Liver (tissue), 9 donors: ENCODE data around the gene ANKRD61. TPM values are rescaled to one million over a fixed set of nuclear protein-coding genes. Genes with fewer than 3 reads are reported as not detected.

ENCODE experiments used
- DNase-seq: peaks from one replicate; pipeline ENCODE4 v3.0.0-alpha.2; 2017; ENCODE audit warnings: low spot score
- H3K27ac ChIP-seq, 2 donors: one replicate each; pipeline ENCODE4 v1.7.0; 2013; ENCODE audit warnings: inconsistent platforms in 2 of 2, low read length in 2 of 2, control low read depth in 1 of 2, low read depth in 1 of 2, mild to moderate bottlenecking in 1 of 2
- H3K27me3 ChIP-seq, 4 donors: one replicate each; pipeline versions ENCODE4 v1.6.1 to v1.7.0; 2013; ENCODE audit warnings: low read length in 3 of 4, inconsistent platforms in 1 of 4, mild to moderate bottlenecking in 1 of 4, moderate library complexity in 1 of 4; ENCODE audit not compliant: control insufficient read depth in 4 of 4, insufficient read depth in 4 of 4
- H3K36me3 ChIP-seq, 4 donors: one replicate each; pipeline versions ENCODE4 v1.6.1 to v1.7.0; 2013; ENCODE audit warnings: low read length in 3 of 4, mild to moderate bottlenecking in 3 of 4, low read depth in 1 of 4, moderate library complexity in 1 of 4; ENCODE audit not compliant: control insufficient read depth in 4 of 4, insufficient read depth in 3 of 4
- H3K4me1 ChIP-seq, 4 donors: one replicate each; pipeline versions ENCODE4 v1.6.1 to v1.7.0; 2013; ENCODE audit warnings: low read length in 3 of 4, mild to moderate bottlenecking in 3 of 4, moderate library complexity in 1 of 4; ENCODE audit not compliant: control insufficient read depth in 4 of 4, insufficient read depth in 4 of 4
- H3K4me3 ChIP-seq, 3 donors: one replicate each; pipeline versions ENCODE4 v1.6.1 to v1.7.0; 2013; ENCODE audit warnings: low read length in 3 of 3, control low read depth in 1 of 3, low read depth in 1 of 3, mild to moderate bottlenecking in 1 of 3
- H3K9ac ChIP-seq, 2 donors: one replicate each; pipeline ENCODE4 v1.7.0; 2013; ENCODE audit warnings: low read length in 2 of 2, mild to moderate bottlenecking in 2 of 2, moderate library complexity in 2 of 2, control low read depth in 1 of 2, low read depth in 1 of 2
- H3K9me3 ChIP-seq, 4 donors: one replicate each; pipeline versions ENCODE4 v1.6.1 to v1.7.0; 2013; ENCODE audit warnings: low read length in 3 of 4; ENCODE audit not compliant: control insufficient read depth in 4 of 4
- EGR1 ChIP-seq, 2 donors: IDR thresholded peaks; 2 replicates each; pipeline ENCODE4 v1.6.1; 2016 to 2018; ENCODE audit warnings: antibody characterized with exemption in 2 of 2, low read depth in 2 of 2
- FOXA1 ChIP-seq: IDR thresholded peaks from 2 replicates; pipeline ENCODE4 v1.6.1; 2016; ENCODE audit warnings: antibody characterized with exemption
- FOXA2 ChIP-seq: IDR thresholded peaks from 2 replicates; pipeline ENCODE4 v1.6.1; 2016; ENCODE audit warnings: antibody characterized with exemption
- GABPA ChIP-seq, 2 donors: IDR thresholded peaks in 1 of 2; conservative IDR thresholded peaks in 1 of 2; 2 replicates each; pipeline ENCODE4 v1.6.1; 2016; ENCODE audit warnings: antibody characterized with exemption in 2 of 2, mild to moderate bottlenecking in 1 of 2, moderate library complexity in 1 of 2
- HNF4A ChIP-seq, 2 donors: conservative IDR thresholded peaks; 2 replicates each; pipeline ENCODE4 v1.6.1; 2016; ENCODE audit warnings: antibody characterized with exemption in 2 of 2, mild to moderate bottlenecking in 2 of 2
- HNF4G ChIP-seq: IDR thresholded peaks from 2 replicates; pipeline ENCODE4 v1.6.1; 2016; ENCODE audit warnings: antibody characterized with exemption
- JUND ChIP-seq, 2 donors: IDR thresholded peaks; 2 replicates each; pipeline ENCODE4 v1.6.1; 2016; ENCODE audit warnings: antibody characterized with exemption in 2 of 2
- NR2F2 ChIP-seq: IDR thresholded peaks from 2 replicates; pipeline ENCODE4 v1.6.1; 2016; ENCODE audit warnings: antibody characterized with exemption
- RAD21 ChIP-seq, 2 donors: IDR thresholded peaks; 2 replicates each; pipeline ENCODE4 v1.6.1; 2016; ENCODE audit warnings: antibody characterized with exemption in 2 of 2, mild to moderate bottlenecking in 2 of 2
- RXRA ChIP-seq, 2 donors: IDR thresholded peaks; 2 replicates each; pipeline ENCODE4 v1.6.1; 2017 to 2018; ENCODE audit warnings: antibody characterized with exemption in 2 of 2, mild to moderate bottlenecking in 1 of 2
- SP1 ChIP-seq: IDR thresholded peaks from 2 replicates; pipeline ENCODE4 v1.6.1; 2018; ENCODE audit warnings: antibody characterized with exemption, mild to moderate bottlenecking
- TAF1 ChIP-seq: conservative IDR thresholded peaks from 2 replicates; pipeline ENCODE4 v1.6.1; 2016; ENCODE audit warnings: antibody characterized with exemption, mild to moderate bottlenecking
- YY1 ChIP-seq: IDR thresholded peaks from 2 replicates; pipeline ENCODE4 v1.6.1; 2016; ENCODE audit warnings: antibody characterized with exemption, mild to moderate bottlenecking
- ZBTB33 ChIP-seq: IDR thresholded peaks from 2 replicates; pipeline ENCODE4 v1.6.1; 2016; ENCODE audit warnings: antibody characterized with exemption
- WGBS: extraction: QIAGEN DNeasy Blood & Tissue Kit; methylation state at CpG from one replicate; pipeline ENCODE4 v1.1.7; 2013; 5-methylcytosine and 5-hydroxymethylcytosine counted together
- polyA plus RNA-seq, 2 donors: library from polyadenylated mRNA; stranded (reverse) in 1 of 2; unstranded in 1 of 2; fragments of 200-250 nt in 1 of 2; fragments of >200 nt in 1 of 2; fragmentation: Nextera tagmentation in 1 of 2; extraction: Ambion mirVana in 1 of 2; gene quantifications; one replicate each; pipeline versions ENCODE4 v1.2.1 to v1.2.3, GENCODE V29; 2013 to 2015
- total RNA-seq, 2 donors: library from RNA; depleted of rRNA; stranded (reverse); fragments of >200 nt; gene quantifications; one replicate each; pipeline ENCODE4 v1.2.3, GENCODE V29; 2014
- TF ChIP-seq, protein P1 (sequence below): IDR thresholded peaks from 2 replicates; pipeline ENCODE4 v1.6.1; 2016; ENCODE audit warnings: antibody characterized with exemption
- TF ChIP-seq, protein P2 (sequence below): IDR thresholded peaks from 2 replicates; pipeline ENCODE4 v1.6.1; 2016; ENCODE audit warnings: antibody characterized with exemption
- TF ChIP-seq, protein P3 (sequence below): IDR thresholded peaks from 2 replicates; pipeline ENCODE4 v1.6.1; 2016; ENCODE audit warnings: antibody characterized with exemption, mild to moderate bottlenecking
- TF ChIP-seq, protein P4 (sequence below): fragments of 150-350 bp; IDR thresholded peaks from 2 replicates; pipeline ENCODE4 v1.5.1; 2017; ENCODE audit warnings: improper control_type of control experiment, low read depth, low read length; ENCODE audit not compliant: missing input control
- donor health status: healthy.
- donor health status: healthy.
- donor health status: healthy.
- donor health status: healthy.
- donor health status: healthy.

ANKRD61 gene
- total and polyA plus RNA-seq, 4 donors = 0.08 to 0.42 TPM; not detected in 2

GRCh38 chr7:6028563-6028962 lies 2.6 kb upstream of the ANKRD61 start:
- Histone ChIP-seq H3K4me1 (peaks cover 0 to 3% (median 0%) of the 10 kb centered on the region in 4 donors), H3K9ac (no peak overlapping the region), H3K27ac (no peak overlapping the region), H3K36me3 (peaks cover 8 to 58% (median 36%) of the 10 kb centered on the region in 4 donors), H3K4me3 (no peak overlapping the region), H3K9me3 (no peaks in the 10 kb centered on the region), H3K27me3 (no peaks in the 10 kb centered on the region)
- no peak for DNase-seq
- 88% methylated on average over 5 of the region's 5 CpGs for WGBS
- TF ChIP-seq ZBTB33 = no peak
- TF ChIP-seq RXRA (IDR thresholded peaks at IDR 0.05) = no peak
- TF ChIP-seq YY1 = no peak
- TF ChIP-seq TAF1 = no peak
- TF ChIP-seq, protein P1, sequence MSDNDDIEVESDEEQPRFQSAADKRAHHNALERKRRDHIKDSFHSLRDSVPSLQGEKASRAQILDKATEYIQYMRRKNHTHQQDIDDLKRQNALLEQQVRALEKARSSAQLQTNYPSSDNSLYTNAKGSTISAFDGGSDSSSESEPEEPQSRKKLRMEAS = no peak
- no peak for TF ChIP-seq HNF4G
- TF ChIP-seq GABPA (IDR thresholded peaks at IDR 0.05 in 1 of 2, conservative IDR thresholded peaks at IDR 0.05 in 1 of 2) = no peak
- TF ChIP-seq JUND (IDR thresholded peaks at IDR 0.05) = no peak
- TF ChIP-seq, protein P2, sequence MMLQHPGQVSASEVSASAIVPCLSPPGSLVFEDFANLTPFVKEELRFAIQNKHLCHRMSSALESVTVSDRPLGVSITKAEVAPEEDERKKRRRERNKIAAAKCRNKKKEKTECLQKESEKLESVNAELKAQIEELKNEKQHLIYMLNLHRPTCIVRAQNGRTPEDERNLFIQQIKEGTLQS = no peak

DNA sequence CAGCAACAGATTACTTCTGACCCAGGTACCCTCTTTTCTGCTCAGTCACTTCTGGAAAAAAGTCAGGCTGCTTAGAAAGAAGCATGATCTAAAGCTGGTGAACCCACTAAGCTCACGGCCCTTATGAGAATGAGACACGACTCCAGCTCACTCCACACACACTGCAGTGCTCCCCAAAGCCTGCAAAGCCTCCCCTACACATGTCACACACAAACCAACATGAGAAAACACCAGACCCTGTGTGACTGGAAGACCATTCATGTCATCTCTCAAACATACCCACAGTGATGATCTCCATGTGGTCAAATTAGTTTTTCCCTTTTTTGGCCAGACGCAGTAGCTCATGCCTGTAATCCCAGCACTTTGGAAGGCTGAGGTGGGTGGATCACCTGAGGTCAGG lies 391 bp downstream of the ANKRD61 start:
- Histone ChIP-seq H3K9me3 (no peaks in the 10 kb centered on the region), H3K9ac (no peak overlapping the region), H3K4me3 (no peak overlapping the region), H3K27me3 (no peaks in the 10 kb centered on the region), H3K36me3 (peaks cover 9 to 60% (median 39%) of the 10 kb centered on the region in 4 donors), H3K27ac (no peak overlapping the region), H3K4me1 (peaks cover 0 to 3% (median 0%) of the 10 kb centered on the region in 4 donors)
- WGBS = 96% methylated on average over 3 of the region's 3 CpGs
- TF ChIP-seq ZBTB33 (no peak), SP1 (no peak), JUND (IDR thresholded peaks at IDR 0.05) (no peak), GABPA (IDR thresholded peaks at IDR 0.05 in 1 of 2, conservative IDR thresholded peaks at IDR 0.05 in 1 of 2) (no peak), YY1 (no peak), HNF4A (conservative IDR thresholded peaks at IDR 0.05) (no peak), EGR1 (IDR thresholded peaks at IDR 0.05; ENCODE audit: low read depth in 2 of 2) (no peak), NR2F2 (no peak), FOXA1 (no peak), TAF1 (no peak), FOXA2 (no peak), RAD21 (IDR thresholded peaks at IDR 0.05) (no peak), HNF4G (no peak), RXRA (IDR thresholded peaks at IDR 0.05) (no peak)
- TF ChIP-seq, protein P1 = no peak
- TF ChIP-seq, protein P2 = no peak
- TF ChIP-seq, protein P3, sequence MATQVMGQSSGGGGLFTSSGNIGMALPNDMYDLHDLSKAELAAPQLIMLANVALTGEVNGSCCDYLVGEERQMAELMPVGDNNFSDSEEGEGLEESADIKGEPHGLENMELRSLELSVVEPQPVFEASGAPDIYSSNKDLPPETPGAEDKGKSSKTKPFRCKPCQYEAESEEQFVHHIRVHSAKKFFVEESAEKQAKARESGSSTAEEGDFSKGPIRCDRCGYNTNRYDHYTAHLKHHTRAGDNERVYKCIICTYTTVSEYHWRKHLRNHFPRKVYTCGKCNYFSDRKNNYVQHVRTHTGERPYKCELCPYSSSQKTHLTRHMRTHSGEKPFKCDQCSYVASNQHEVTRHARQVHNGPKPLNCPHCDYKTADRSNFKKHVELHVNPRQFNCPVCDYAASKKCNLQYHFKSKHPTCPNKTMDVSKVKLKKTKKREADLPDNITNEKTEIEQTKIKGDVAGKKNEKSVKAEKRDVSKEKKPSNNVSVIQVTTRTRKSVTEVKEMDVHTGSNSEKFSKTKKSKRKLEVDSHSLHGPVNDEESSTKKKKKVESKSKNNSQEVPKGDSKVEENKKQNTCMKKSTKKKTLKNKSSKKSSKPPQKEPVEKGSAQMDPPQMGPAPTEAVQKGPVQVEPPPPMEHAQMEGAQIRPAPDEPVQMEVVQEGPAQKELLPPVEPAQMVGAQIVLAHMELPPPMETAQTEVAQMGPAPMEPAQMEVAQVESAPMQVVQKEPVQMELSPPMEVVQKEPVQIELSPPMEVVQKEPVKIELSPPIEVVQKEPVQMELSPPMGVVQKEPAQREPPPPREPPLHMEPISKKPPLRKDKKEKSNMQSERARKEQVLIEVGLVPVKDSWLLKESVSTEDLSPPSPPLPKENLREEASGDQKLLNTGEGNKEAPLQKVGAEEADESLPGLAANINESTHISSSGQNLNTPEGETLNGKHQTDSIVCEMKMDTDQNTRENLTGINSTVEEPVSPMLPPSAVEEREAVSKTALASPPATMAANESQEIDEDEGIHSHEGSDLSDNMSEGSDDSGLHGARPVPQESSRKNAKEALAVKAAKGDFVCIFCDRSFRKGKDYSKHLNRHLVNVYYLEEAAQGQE = no peak
- TF ChIP-seq, protein P4, sequence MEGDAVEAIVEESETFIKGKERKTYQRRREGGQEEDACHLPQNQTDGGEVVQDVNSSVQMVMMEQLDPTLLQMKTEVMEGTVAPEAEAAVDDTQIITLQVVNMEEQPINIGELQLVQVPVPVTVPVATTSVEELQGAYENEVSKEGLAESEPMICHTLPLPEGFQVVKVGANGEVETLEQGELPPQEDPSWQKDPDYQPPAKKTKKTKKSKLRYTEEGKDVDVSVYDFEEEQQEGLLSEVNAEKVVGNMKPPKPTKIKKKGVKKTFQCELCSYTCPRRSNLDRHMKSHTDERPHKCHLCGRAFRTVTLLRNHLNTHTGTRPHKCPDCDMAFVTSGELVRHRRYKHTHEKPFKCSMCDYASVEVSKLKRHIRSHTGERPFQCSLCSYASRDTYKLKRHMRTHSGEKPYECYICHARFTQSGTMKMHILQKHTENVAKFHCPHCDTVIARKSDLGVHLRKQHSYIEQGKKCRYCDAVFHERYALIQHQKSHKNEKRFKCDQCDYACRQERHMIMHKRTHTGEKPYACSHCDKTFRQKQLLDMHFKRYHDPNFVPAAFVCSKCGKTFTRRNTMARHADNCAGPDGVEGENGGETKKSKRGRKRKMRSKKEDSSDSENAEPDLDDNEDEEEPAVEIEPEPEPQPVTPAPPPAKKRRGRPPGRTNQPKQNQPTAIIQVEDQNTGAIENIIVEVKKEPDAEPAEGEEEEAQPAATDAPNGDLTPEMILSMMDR = no peak
- DNase-seq = no peak
